CD4-positive, alpha-beta T cell treated with Interleukin-10 for 1 hour (primary cell): ENCODE results near the gene ENDOV.

Source experiments
- DNase-seq: peaks from one replicate; pipeline ENCODE4 v3.0.0-alpha.2; 2020

Gene ENDOV

GRCh38 chr17:80471922-80472321, 57.0 kb downstream of the ENDOV start:
- DNase-seq = peak; percentile 56

- no peak for DNase-seq
These were observed 58.0 kb downstream of the ENDOV start for GRCh38 chr17:80472996-80473395.

- DNase-seq = no peak
These were observed 58.7 kb downstream of the ENDOV start for GRCh38 chr17:80473701-80474100.

- DNase-seq = peak; percentile 38
These were observed 59.4 kb downstream of the ENDOV start for GRCh38 chr17:80474231-80474960.

GRCh38 chr17:80474961-80475909, 60.3 kb downstream of the ENDOV start:
- no peak for DNase-seq

- DNase-seq = no peak
These were observed 61.2 kb downstream of the ENDOV start, which contains the start of gene NPTX1 for GRCh38 chr17:80475910-80476876. TSS of gene NPTX1 (minus strand) at chr17:80476607. CDS start at chr17:80476446, 161 bp downstream.

GRCh38 chr17:80476877-80477646, 62.1 kb downstream of the ENDOV start:
- peak; percentile 19 for DNase-seq

- peak; percentile 29 for DNase-seq
These were observed 62.9 kb downstream of the ENDOV start for GRCh38 chr17:80477647-80478478.

GRCh38 chr17:80478487-80479245, 63.7 kb downstream of the ENDOV start:
- no peak for DNase-seq

GRCh38 chr17:80479246-80479566, 64.2 kb downstream of the ENDOV start:
- no peak for DNase-seq

GRCh38 chr17:80480248-80480647, 65.3 kb downstream of the ENDOV start:
- DNase-seq = no peak

GRCh38 chr17:80481284-80482057, 66.5 kb downstream of the ENDOV start:
- no peak for DNase-seq

- no peak for DNase-seq
These were observed 67.0 kb downstream of the ENDOV start for GRCh38 chr17:80482058-80482318.

GRCh38 chr17:80482555-80483308, 67.8 kb downstream of the ENDOV start:
- DNase-seq = no peak

- no peak for DNase-seq
These were observed 70.9 kb downstream of the ENDOV start for GRCh38 chr17:80485846-80486245.

GRCh38 chr17:80486692-80487091, 71.7 kb downstream of the ENDOV start:
- no peak for DNase-seq

- no peak for DNase-seq
These were observed 72.5 kb downstream of the ENDOV start for GRCh38 chr17:80487511-80487910.
